Measurements from ENCODE around the gene AGO3.
A peak's percentile ranks its signal among the peaks of the same experiment; 100 is the strongest.
"Not testable (repeated sequence)": the region's sequence is repeated elsewhere in the genome, so short reads cannot be mapped to it uniquely, and the experiment has no call there.

AGO3 gene

DNA sequence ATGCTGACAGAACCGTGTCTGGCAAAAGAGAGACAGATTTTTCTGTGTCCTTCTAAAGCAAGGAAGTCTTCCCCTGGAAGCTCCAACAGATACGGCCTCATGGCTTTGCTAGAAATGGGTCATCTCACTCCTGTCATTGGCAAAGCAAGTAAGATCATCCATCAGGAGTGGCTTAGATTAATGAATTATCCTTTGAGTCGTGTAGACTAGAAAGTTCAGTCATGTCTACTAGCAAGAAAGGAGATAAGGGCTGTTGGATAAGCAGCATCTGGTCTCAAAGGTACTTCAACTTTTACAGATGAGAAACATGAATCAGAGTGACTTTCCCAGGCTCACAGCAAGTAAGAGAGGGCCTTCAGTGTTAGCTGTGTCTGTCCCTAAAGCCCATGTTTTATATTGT is 3.4 kb upstream of the AGO3 start:
- DNase-seq: no peak

DNA sequence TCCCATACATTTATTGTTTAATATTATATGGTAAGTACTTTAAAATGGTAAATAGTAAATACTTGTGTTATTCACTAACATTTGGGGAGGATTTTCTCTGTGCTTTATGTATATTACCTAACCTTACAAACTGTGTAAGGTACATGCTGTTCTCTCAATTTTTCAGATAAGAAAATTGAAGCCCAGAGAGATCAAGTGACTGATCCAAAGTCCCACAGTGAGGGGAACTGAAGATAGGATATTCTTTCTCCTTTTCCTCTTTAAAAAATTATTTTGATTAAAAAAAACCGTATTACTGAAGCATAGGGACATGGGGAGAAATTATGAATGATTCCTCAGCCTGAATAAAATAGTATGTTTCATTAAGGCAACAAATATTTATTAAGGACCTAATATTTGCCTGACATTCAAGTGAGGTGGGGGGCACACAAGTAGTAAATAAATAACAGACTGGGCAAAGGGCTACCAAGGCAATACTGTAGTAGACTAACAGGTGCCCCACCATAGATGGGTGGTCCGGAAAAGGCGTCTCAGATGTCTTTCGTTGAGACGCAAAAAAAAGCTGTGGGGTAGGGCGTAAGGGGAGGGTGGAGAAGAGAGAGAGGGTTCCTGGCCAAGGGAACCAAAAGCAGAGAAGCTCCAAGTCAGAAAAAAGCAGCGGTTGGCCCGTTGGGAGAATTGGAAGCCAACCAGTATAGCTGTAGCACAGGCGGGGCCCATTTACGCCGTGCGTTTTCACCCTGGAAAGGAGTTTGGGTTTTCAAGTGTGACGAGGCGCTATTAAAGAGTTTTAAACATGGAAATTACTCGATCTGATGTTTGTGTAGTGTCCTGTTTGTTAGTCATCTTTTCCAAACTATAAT is 944 bp upstream of the AGO3 start:
- peak; percentile 86 for DNase-seq

DNA sequence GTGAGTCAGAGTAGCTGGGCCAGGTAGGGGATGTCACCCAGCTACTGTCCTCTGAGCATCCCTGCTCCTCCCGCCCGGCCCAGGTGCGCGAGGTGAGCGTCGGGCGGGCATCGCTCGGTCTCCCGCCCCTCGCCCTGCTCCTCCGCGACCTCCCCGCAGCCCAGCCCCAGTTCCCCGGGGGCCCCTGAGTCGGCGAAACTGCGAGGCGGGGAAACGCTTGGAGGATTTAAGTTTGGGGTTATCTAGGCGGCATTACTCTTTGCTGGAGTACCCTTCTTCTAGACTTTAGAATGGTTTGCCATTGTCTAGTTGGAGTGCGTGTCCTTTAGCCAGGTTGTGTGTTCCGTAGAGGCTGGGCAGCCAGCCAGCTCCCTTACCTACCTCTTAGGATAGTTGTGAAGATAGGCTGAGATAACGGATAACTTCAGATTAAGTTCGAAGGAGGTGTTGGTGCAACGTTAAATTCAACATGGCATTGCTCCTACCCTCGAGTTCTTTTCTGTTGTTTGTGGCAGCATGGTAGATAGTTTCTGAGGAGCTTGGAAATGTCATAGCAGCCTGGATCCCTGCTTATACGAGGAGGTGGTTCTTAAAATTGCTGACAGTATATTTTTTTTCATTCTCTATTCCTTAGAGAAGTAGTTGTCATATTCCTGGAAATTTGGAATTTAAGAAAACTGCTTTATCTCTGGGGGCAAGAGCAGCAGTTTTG is 697 bp downstream of the AGO3 start:
- peak; percentile 47 for DNase-seq

DNA sequence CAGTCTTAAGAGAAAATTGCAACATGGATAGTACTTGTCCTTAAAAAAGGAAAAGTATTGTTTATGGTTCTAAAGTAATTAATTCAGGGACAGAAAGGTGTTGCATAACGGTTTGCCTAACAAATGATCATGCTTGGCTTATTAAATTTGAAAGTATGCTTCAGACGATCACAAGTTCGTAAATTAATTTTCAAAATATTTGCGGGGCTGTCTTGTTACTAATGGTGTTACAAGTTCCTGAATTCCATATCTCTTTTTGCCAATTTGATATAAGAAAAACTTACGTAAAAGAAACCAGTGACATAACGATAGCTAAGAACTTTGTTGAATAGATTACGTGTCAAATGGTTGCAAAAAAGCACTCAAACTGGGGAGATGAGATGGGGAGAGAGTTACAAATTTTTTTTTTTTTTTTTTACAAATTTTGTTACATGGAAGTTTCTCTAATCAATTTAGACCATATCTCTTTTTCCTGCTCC is 1.3 kb downstream of the AGO3 start:
- peak; percentile 47 for DNase-seq

DNA sequence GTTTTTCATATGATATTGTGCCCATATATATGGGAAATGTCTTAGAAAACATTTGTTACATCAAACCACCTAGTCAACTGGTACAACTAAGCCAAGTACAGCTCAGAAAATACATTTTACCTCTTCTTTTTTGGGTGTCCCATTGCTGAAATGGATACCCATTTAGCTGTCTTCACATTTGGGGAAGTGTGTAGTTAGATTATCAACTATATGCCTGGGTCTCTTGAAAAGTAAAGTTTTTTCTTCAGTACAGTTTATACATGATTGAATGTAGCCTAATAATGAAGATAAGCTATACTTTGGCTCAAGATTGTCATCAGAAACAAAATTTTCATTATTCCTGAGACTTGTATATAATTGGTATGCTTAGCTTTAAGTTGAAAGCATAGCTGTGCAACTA is 2.0 kb downstream of the AGO3 start:
- no peak for DNase-seq

DNA sequence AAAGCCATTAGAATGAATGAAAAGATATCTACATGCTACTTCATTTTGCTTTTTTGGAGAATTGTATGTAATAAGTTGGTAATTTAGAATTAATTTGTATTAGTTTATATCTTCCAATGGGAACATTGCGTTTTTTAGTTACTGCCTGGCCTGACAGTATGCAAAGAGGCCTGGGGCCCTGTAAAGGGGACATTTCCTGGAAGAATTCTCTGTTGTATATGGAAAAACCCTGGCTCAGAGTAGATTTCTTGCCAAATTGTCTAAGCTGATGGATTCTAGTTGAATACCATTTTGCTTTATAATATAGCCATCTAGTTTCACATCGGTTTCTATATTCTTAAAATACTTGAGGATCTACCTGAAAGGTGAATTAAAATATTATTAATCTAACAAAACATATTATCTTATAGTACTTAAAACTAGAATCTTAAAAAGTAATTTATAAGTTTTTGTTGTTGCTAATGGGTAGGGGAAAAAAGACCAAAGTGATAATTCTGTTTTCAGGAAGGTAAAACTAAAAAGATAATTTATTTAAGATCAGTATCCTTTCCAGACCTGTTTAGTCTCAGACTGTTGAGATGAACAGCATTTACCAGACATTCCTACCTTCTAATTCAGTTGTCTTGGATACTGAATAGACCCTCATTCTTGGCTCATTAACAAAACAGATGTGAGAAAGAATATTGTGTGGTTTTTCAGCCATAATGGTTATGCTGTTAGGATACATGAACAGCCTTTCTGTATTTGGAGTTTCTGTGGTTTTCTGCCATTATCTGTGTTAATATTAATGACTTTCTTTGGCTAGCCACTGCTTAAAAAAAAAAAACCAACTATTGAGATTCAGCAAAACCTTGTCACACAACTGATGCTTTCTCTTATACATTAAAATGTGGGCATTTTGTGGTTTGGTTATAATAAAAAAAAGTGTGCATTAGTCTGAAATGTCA is 4.8 kb downstream of the AGO3 start:
- DNase-seq: peak; percentile 32

DNA sequence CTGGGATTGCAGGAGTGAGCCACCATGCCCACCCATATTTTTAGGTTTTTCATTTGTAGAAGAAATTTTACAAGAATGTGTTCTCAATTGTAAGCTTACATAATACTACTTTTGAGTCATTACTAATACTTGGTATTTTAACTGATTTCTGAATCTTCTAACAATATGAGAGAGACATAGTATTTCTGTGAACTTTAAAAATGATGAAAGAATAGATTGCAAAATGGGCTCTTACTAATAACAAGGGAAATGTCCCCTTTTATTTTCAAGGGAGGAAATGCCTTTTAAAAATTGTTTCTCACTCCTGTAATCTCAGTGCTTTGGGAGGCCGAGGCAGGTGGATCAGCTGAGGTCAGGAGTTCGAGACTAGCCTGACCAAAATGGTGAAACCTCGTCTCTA is 5.9 kb downstream of the AGO3 start:
- DNase-seq: no peak

DNA sequence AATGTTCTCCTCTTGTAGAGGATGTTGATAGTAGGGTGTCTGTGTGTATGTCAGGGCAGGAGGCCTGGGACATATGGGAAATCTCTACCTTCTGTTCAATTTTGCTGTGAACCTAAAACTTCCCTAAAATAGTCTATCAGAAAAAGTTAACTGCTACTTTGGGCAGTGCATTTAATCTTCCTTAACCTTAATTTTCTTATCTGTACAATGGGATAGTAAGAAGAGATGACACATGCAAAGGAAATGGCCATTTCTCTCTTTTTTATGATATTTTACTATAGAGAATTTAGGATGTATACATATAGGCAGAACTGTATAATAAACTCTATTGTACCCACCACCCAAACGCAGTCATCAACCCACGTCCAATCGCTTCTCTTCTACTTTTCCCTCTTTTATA is 8.6 kb downstream of the AGO3 start:
- no peak for DNase-seq

DNA sequence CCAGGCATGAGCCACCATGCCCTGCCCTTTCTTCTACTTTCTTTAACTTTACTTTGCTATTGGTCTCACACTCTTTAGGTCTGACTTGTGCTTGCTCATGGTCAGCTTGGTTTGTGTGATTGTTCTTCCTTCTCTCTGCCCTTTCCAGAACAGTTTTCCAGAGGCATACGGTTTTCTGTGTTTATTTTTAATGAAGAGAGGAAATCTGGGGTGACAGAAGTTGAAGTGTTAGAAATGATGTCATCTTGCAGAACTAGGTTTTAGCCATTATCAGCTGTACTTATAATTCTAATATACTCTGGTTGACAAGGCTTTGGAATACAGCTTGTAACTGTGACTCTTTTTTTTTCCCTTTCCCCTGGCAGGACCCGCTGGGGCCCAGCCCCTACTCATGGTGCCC is 14.4 kb downstream of the AGO3 start:
- DNase-seq: no peak

DNA sequence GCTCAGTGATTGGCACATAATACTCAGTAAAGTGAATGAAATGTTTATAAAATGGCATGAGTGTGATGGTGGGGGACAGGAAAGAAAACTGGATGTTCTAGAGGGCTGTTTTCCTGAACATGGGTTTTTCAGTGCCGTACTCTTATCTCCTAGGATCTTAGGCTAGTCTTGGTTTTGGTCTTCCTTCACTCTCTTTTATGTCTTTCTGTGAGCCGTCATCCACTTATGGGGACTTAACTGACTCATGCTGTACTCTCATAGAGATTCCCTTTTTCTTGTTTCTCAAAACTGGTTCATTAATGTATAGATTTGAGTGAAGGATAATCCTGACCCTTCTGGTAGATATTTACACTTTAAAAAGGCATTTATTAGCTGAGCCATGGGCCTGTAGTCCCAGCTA is 16.6 kb downstream of the AGO3 start:
- DNase-seq: no peak

DNA sequence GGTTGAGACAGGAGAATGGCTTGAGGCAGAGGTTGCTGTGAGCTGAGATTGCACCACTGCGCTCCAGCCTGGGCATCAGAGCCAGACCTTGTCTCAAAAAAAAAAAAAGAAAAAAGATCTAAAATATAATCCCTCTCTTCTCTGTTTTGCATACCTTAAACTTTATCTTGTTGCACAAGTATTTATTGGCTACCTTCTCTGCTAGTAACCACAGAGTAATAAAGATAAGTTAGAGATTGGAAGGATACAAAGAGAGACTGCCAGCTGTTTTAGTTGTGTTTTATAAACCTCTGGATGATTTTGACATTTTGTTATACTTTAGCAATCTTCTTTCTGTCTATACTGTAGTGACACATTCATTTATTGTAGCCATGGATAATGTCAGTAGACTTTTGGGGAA is 27.7 kb downstream of the AGO3 start:
- no peak for DNase-seq

DNA sequence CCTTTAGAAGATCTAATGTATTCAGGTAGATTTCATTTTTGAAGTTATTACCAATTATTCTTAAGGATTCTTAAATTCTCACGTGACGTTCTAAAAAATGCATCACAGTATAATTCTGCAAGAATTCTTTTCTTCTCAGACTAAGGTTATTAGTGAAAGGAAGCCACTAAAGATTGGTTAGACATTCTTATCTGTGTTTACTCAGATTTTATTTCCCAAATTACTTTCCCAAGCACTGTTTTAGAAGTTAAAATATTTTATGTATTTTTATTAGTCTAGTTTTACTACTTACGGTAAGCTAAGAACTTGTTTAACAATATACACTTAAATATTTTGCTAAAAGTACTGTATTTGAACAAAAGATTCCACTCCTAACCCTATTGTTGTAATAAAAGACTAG is 28.4 kb downstream of the AGO3 start:
- DNase-seq: no peak

DNA sequence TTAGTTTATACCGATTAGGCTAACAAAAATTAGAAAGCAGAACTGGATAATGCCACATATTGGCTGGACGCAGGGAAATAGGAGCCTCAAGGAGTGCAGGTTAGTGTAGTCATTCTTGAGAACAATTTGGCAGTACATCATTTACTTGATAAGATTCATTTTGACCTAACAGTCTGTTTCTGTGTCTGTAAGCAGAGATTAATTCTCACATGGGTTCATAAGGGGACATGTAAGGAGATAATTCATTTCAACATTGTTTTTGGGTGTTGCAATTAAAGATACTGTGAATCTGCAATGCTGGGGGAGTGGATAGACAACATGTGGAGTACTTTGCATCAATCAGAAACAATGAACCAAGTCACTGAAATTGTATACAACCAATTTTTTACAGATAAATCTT is 32.0 kb downstream of the AGO3 start:
- peak; percentile 30 for DNase-seq

DNA sequence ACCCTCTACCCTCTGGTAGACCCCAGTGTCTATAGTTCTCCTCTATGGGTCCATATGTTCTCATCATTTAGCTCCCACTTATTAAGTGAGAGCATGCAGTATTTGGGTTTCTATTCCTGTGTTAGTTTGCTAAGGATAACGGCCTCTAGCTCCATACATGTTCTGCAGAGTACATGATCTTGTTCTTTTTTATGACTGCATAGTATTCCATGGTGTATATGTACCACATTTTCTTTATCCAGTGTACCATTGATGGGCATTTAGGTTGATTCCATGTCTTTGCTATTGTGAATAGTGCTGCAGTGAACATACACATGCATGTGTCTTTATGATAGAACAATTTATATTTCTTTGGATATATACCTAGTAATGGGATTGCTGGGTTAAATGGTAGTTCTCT is 33.4 kb downstream of the AGO3 start:
- not testable (repeated sequence) for DNase-seq

DNA sequence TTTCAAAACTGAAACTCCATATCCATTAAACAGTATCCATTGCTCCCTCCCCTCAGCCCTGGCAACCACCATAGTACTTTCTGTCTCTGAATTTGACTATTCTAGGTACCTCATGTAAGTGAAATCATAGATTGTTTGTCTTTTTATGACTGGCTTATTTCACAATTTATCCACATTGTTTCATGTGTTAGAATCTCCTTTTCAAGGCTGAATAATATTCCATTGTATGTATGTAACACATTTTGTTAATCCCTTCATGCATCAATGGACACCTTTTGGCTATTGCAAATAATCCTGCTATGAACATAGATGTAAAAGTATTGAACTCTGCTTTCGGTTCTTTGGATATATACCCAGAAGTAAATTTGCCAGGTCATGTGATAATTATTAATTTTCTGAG is 37.5 kb downstream of the AGO3 start:
- no peak for DNase-seq

DNA sequence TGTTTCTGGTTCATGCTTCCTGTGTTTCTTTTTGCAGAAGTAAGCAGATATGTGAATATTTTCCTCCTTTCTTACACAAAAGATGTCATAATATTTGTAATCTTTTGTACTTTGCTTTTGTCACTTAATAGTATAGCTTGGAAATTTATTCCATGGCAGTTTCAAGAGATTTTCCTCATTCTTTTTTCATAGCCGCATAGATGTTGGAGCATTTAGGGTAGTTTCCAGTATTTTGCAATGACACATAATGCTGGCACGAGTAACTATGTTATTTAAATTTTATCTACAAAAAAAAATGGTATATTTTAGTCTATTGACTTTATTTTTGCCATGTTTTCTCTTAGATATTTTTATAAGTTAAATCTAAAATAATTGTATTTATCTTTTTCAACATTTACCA is 40.7 kb downstream of the AGO3 start:
- DNase-seq: no peak

DNA sequence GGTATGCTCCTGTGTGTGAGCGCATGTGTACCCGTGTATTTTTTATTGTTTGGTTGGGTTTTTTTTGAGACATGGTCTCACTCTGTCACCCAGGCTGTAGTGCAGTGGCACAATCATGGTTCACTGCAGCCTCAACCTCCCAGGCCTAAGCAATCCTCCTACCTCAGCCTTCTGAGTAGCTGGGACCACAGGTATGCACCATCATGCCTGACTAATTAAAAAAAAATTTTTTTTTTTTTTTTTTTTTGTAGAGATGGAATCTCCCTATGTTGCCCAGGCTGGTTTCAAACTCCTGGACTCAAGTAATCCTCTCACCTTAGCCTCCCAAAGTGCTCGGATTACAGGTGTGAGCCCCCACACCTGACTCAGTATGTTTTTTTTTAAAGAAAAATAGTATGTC is 41.7 kb downstream of the AGO3 start:
- not testable (repeated sequence) for DNase-seq

DNA sequence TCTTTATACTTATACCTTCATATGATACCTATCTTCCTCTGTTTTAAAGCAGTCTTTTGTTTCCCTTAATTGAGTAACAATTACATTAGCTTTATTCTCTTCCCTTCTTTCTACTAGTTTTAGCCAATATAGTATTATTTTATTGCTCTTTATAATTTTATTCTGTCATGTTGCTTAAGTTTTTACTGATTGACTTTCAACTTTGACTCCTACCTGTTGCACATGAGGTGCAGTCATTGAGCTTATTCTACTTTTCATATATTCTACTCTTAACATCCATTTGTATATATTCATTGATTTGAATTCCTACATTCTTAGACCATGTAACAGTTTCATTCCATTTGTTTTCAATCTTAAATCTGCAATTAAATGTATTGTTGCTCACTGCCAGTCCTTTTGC is 49.2 kb downstream of the AGO3 start:
- no peak for DNase-seq

DNA sequence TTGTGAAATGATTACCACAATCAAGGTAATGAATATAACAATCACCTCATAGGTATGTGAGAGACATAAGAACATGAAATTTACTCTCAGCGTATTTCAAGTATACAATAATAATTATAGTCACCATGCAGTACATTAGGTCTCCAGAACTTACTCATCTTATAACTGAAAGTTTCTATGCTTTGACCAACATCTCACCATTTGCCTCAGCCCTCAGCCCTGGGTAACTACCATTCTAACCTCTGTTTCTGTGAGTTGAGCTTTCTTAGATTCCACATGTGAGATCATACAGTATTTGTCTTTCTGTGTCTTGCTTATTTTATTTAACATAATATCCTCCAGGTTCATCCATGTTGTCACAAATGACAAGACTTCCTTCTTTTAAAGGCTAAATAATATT is 57.3 kb downstream of the AGO3 start:
- DNase-seq: no peak

DNA sequence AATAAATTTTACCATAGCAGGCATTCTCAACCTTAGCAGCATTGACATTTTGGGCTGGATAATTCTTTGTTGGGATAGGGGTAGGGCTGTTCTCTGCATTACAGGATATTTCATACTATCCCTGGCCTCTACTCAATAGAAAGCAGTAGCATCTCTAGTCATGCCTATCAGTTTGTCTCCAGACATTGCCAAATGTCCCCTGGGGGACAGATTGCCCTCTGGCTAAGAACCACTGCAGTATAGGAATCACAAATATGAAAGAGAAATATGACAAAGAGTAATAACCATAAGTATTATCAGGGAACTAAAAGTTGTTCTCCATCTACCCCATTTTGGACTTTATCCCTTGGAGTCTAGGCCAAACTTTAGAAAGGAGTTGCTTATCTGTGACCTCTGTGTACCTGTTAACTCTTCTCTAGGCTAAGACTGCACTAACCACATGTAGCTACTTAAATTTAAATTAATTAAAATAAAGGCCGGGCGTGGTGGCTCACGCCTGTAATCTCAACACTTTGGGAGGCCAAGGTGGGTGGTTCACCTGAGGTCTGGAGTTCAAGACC is 76.1 kb downstream of the AGO3 start:
- no peak for DNase-seq

DNA sequence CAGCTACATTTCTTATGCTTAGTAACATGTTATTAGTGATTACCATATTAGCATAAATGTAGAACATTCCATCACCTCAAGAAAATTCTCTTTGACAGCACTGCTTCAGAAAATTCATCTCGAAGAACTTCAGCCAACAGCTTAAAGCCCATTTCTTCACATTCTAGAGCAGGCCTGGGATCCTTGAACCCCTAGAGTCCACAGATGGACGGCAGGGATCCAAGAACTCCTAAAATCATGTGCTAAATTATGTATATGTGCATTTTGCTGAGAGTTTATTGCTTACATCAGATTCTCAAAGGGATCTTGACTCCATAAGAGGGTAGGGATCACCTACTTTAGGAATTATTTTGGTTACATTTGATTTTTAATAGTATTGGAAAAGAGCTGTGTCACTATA is 76.8 kb downstream of the AGO3 start:
- DNase-seq: no peak

DNA sequence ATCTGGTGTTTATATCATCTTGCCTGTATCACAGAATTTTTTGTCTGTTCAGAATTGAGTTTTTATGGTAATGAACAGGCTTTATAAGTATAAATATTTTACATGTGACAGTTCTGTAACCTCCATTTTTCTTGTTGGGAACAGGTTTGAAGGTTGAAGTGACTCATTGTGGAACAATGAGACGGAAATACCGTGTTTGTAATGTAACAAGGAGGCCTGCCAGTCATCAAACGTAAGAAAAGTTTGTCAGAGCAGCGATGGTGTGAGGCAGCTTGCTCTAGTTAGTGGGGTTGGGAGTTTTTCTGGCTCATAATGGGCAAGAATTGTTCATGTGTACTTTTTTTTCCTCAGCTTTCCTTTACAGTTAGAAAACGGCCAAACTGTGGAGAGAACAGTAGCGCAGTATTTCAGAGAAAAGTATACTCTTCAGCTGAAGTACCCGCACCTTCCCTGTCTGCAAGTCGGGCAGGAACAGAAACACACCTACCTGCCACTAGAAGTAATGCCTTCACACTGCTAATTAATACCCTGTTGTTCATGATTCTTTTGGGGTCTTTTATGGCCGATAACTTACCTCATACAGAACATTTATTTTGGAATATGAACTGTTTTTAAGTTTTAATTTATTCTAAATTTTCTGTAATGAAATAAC is 77.8 kb downstream of the AGO3 start:
- no peak for DNase-seq
